ENCODE measurements around the gene KRTAP12-1. TPM values are rescaled to one million over a fixed set of nuclear protein-coding genes. Genes with fewer than 3 reads are reported as not detected.

The KRTAP12-1 gene
- total RNA-seq, 1 donor from 2014 or later: not detected

- no peak overlapping the region for H3K27ac Mint-ChIP-seq (ENCODE audit: unreplicated experiment)
- DNase-seq (ENCODE audit: low read depth) (no peak), FAIRE-seq (no peak)
- no peak overlapping the region for H3K4me3 ChIP-seq (ENCODE audit: insufficient read depth, low read depth, low read length)
- no peaks in the 10 kb centered on the region for H3K9me3 ChIP-seq (ENCODE audit: insufficient read depth, low read depth, low read length)
- peaks cover 55% of the 10 kb centered on the region for H3K27me3 Mint-ChIP-seq (ENCODE audit: low read depth, unreplicated experiment)
- no peak overlapping the region for H3K4me2 ChIP-seq (ENCODE audit: low read length)
- H3K9me3 Mint-ChIP-seq (ENCODE audit: unreplicated experiment): peaks cover 18% of the 10 kb centered on the region
- no peak overlapping the region for H3K4me3 Mint-ChIP-seq (ENCODE audit: unreplicated experiment)
- H3K27me3 ChIP-seq (ENCODE audit: insufficient read depth, low read length): peaks cover 3% of the 10 kb centered on the region
- no peak for TF ChIP-seq EZH2 (IDR thresholded peaks at IDR 0.05; ENCODE audit: insufficient read depth, low read length)
- TF ChIP-seq, protein P1, sequence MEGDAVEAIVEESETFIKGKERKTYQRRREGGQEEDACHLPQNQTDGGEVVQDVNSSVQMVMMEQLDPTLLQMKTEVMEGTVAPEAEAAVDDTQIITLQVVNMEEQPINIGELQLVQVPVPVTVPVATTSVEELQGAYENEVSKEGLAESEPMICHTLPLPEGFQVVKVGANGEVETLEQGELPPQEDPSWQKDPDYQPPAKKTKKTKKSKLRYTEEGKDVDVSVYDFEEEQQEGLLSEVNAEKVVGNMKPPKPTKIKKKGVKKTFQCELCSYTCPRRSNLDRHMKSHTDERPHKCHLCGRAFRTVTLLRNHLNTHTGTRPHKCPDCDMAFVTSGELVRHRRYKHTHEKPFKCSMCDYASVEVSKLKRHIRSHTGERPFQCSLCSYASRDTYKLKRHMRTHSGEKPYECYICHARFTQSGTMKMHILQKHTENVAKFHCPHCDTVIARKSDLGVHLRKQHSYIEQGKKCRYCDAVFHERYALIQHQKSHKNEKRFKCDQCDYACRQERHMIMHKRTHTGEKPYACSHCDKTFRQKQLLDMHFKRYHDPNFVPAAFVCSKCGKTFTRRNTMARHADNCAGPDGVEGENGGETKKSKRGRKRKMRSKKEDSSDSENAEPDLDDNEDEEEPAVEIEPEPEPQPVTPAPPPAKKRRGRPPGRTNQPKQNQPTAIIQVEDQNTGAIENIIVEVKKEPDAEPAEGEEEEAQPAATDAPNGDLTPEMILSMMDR (IDR thresholded peaks at IDR 0.05; ENCODE audit: insufficient read depth, low read depth, low read length): no peak
- H3K4me1 Mint-ChIP-seq (ENCODE audit: low read depth, unreplicated experiment): no peaks in the 10 kb centered on the region
- no peaks in the 10 kb centered on the region for H3K36me3 Mint-ChIP-seq (ENCODE audit: low read depth, unreplicated experiment)
- H3K9ac ChIP-seq (ENCODE audit: low read length): no peak overlapping the region
- no peak overlapping the region for H3K27ac ChIP-seq (ENCODE audit: low read depth, low read length)
- H2AFZ ChIP-seq (ENCODE audit: low read depth, low read length): no peak overlapping the region
- H3K36me3 ChIP-seq (ENCODE audit: insufficient read depth, low read length): no peaks in the 10 kb centered on the region
- no peaks in the 10 kb centered on the region for H3K79me2 ChIP-seq (ENCODE audit: insufficient read depth, low read length)
- no peaks in the 10 kb centered on the region for H4K20me1 ChIP-seq (ENCODE audit: insufficient read depth, low read length)
- no peaks in the 10 kb centered on the region for H3K4me1 ChIP-seq (ENCODE audit: insufficient read depth, low read length)
Observed at GRCh38 chr21:44677881-44678280, 4.1 kb downstream of the KRTAP12-1 start.

DNA sequence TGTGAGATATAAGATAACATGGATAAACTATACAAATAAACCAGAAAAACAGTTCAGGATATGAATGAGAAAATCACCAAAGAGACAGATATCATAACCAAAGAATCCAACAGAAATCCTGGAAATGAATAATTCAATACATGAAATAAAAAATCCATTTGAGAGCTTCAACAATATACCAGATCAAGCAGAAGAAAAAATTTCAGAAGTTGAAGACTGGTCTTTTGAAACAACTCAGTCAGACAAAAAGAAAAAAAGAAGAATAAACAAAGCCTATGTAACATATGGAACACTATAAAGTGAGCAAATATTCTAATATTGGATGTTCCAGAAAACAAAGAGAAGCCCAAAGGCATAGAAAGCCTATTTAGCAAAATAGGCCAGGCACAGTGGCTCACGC, 10.1 kb downstream of the KRTAP12-1 start:
- peaks cover 4% of the 10 kb centered on the region for H3K9me3 ChIP-seq (ENCODE audit: insufficient read depth, low read depth, low read length)
- H3K4me1 ChIP-seq (ENCODE audit: insufficient read depth, low read length): no peaks in the 10 kb centered on the region
- no peaks in the 10 kb centered on the region for H3K36me3 ChIP-seq (ENCODE audit: insufficient read depth, low read length)
- Mint-ChIP-seq H3K27ac (ENCODE audit: unreplicated experiment) (no peak overlapping the region), H3K4me3 (ENCODE audit: unreplicated experiment) (no peak overlapping the region), H3K36me3 (ENCODE audit: low read depth, unreplicated experiment) (no peaks in the 10 kb centered on the region), H3K27me3 (ENCODE audit: low read depth, unreplicated experiment) (peaks cover 19% of the 10 kb centered on the region), H3K9me3 (ENCODE audit: unreplicated experiment) (peaks cover 45% of the 10 kb centered on the region), H3K4me1 (ENCODE audit: low read depth, unreplicated experiment) (no peaks in the 10 kb centered on the region)
- DNase-seq (ENCODE audit: low read depth) (no peak), FAIRE-seq (no peak)
- H3K27ac ChIP-seq (ENCODE audit: low read depth, low read length): no peak overlapping the region
- H3K4me2 ChIP-seq (ENCODE audit: low read length): no peak overlapping the region
- H3K9ac ChIP-seq (ENCODE audit: low read length): no peak overlapping the region
- H4K20me1 ChIP-seq (ENCODE audit: insufficient read depth, low read length): no peaks in the 10 kb centered on the region
- peaks cover 1% of the 10 kb centered on the region for H3K27me3 ChIP-seq (ENCODE audit: insufficient read depth, low read length)
- H3K79me2 ChIP-seq (ENCODE audit: insufficient read depth, low read length): no peaks in the 10 kb centered on the region
- TF ChIP-seq, protein P1 (IDR thresholded peaks at IDR 0.05; ENCODE audit: insufficient read depth, low read depth, low read length): no peak
- TF ChIP-seq EZH2 (IDR thresholded peaks at IDR 0.05; ENCODE audit: insufficient read depth, low read length): no peak
- H2AFZ ChIP-seq (ENCODE audit: low read depth, low read length): no peak overlapping the region
- H3K4me3 ChIP-seq (ENCODE audit: insufficient read depth, low read depth, low read length): no peak overlapping the region

GRCh38 chr21:44670642-44671432, 11.1 kb downstream of the KRTAP12-1 start:
- Histone ChIP-seq H4K20me1 (ENCODE audit: insufficient read depth, low read length) (no peaks in the 10 kb centered on the region), H3K27ac (ENCODE audit: low read depth, low read length) (no peak overlapping the region), H3K36me3 (ENCODE audit: insufficient read depth, low read length) (no peaks in the 10 kb centered on the region), H3K79me2 (ENCODE audit: insufficient read depth, low read length) (no peaks in the 10 kb centered on the region), H3K4me3 (ENCODE audit: insufficient read depth, low read depth, low read length) (no peak overlapping the region), H3K4me2 (ENCODE audit: low read length) (no peak overlapping the region), H3K9ac (ENCODE audit: low read length) (no peak overlapping the region), H3K4me1 (ENCODE audit: insufficient read depth, low read length) (no peaks in the 10 kb centered on the region), H3K9me3 (ENCODE audit: insufficient read depth, low read depth, low read length) (peaks cover 4% of the 10 kb centered on the region), H3K27me3 (ENCODE audit: insufficient read depth, low read length) (no peaks in the 10 kb centered on the region), H2AFZ (ENCODE audit: low read depth, low read length) (no peak overlapping the region)
- no peaks in the 10 kb centered on the region for H3K4me1 Mint-ChIP-seq (ENCODE audit: low read depth, unreplicated experiment)
- FAIRE-seq (no peak), DNase-seq (ENCODE audit: low read depth) (no peak)
- no peak overlapping the region for H3K27ac Mint-ChIP-seq (ENCODE audit: unreplicated experiment)
- no peaks in the 10 kb centered on the region for H3K36me3 Mint-ChIP-seq (ENCODE audit: low read depth, unreplicated experiment)
- peaks cover 42% of the 10 kb centered on the region for H3K9me3 Mint-ChIP-seq (ENCODE audit: unreplicated experiment)
- TF ChIP-seq, protein P1 (IDR thresholded peaks at IDR 0.05; ENCODE audit: insufficient read depth, low read depth, low read length): no peak
- TF ChIP-seq EZH2 (IDR thresholded peaks at IDR 0.05; ENCODE audit: insufficient read depth, low read length): no peak
- H3K27me3 Mint-ChIP-seq (ENCODE audit: low read depth, unreplicated experiment): peaks cover 14% of the 10 kb centered on the region
- H3K4me3 Mint-ChIP-seq (ENCODE audit: unreplicated experiment): no peak overlapping the region
